Neural progenitor cell (in vitro differentiated cells): ENCODE results near the gene EZH1.
"Not testable (repeated sequence)": the region's sequence is repeated elsewhere in the genome, so short reads cannot be mapped to it uniquely, and the experiment has no call there.

Experiments used
- EZH2 ChIP-seq: fragments of 200-600 bp; sonication (generic); IDR thresholded peaks from 2 replicates; pipeline ENCODE4 v1.6.1; 2017; ENCODE audit warnings: antibody characterized with exemption, mild to moderate bottlenecking, moderate library complexity
- EZH2phosphoT487 ChIP-seq: fragments of 200-600 bp; sonication (generic); IDR thresholded peaks from 2 replicates; pipeline ENCODE4 v1.6.1; 2017; ENCODE audit warnings: antibody characterized with exemption
- TF ChIP-seq, protein P1 (sequence below): fragments of 200-600 bp; sonication (generic); IDR thresholded peaks from 2 replicates; pipeline ENCODE4 v1.5.1; 2017; ENCODE audit warnings: antibody characterized with exemption, mild to moderate bottlenecking

DNA sequence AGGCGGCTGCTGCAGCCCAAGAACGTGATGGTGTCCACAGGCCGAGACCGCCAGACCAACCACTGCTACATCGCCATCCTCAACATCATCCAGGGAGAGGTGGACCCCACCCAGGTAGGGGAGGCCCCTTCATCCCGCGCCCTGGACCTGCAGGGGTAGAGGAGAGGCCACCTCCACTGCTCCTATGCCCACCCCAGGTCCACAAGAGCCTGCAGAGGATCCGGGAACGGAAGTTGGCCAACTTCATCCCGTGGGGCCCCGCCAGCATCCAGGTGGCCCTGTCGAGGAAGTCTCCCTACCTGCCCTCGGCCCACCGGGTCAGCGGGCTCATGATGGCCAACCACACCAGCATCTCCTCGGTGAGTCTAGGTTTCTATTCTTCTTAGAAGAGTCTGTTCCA lies 78.7 kb downstream of the EZH1 start:
- TF ChIP-seq, protein P1, sequence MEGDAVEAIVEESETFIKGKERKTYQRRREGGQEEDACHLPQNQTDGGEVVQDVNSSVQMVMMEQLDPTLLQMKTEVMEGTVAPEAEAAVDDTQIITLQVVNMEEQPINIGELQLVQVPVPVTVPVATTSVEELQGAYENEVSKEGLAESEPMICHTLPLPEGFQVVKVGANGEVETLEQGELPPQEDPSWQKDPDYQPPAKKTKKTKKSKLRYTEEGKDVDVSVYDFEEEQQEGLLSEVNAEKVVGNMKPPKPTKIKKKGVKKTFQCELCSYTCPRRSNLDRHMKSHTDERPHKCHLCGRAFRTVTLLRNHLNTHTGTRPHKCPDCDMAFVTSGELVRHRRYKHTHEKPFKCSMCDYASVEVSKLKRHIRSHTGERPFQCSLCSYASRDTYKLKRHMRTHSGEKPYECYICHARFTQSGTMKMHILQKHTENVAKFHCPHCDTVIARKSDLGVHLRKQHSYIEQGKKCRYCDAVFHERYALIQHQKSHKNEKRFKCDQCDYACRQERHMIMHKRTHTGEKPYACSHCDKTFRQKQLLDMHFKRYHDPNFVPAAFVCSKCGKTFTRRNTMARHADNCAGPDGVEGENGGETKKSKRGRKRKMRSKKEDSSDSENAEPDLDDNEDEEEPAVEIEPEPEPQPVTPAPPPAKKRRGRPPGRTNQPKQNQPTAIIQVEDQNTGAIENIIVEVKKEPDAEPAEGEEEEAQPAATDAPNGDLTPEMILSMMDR: not testable (repeated sequence)
- not testable (repeated sequence) for TF ChIP-seq EZH2, EZH2phosphoT487
